ENCODE results near the gene SCUBE1.

DNA sequence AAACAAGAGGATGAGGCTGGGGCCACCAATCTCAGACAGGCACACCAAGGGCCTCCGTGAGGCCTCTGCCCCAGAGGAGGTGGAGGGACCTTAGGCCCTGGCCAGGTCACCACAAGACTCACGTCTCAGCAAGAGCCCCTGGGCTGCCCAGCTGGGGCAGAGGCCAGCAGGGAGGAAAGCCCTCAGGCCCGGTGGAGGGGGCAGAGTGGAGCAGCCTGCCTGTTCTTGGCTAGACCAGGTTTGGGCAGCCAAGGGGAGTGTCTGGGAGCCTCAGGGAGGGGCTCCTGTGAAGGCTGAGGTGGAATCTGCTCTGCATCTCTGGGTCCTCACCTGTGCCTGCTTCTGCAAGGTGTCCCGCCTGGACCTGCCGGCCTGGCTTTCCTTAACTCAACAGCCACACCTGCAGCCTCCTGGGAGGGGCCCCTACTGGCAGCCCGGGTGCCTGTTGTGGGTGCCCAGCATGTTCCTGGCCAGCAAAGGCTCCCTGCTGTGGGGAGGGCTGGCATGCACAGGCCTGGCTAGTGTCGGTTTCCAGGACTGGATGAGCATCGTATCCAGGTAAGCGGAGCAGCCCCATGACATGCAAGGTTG, 168.1 kb downstream of the SCUBE1 start:
- TF ChIP-seq, protein P1, sequence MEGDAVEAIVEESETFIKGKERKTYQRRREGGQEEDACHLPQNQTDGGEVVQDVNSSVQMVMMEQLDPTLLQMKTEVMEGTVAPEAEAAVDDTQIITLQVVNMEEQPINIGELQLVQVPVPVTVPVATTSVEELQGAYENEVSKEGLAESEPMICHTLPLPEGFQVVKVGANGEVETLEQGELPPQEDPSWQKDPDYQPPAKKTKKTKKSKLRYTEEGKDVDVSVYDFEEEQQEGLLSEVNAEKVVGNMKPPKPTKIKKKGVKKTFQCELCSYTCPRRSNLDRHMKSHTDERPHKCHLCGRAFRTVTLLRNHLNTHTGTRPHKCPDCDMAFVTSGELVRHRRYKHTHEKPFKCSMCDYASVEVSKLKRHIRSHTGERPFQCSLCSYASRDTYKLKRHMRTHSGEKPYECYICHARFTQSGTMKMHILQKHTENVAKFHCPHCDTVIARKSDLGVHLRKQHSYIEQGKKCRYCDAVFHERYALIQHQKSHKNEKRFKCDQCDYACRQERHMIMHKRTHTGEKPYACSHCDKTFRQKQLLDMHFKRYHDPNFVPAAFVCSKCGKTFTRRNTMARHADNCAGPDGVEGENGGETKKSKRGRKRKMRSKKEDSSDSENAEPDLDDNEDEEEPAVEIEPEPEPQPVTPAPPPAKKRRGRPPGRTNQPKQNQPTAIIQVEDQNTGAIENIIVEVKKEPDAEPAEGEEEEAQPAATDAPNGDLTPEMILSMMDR (IDR thresholded peaks at IDR 0.05; ENCODE audit: low read length), result no peak
- no peak for TF ChIP-seq EZH2 (IDR thresholded peaks at IDR 0.05; ENCODE audit: borderline replicate concordance, low read length)

All from OCI-LY1 (cell line).